Activated CD4-positive, CD25-positive, alpha-beta regulatory T cell treated with anti-CD3 and anti-CD28 coated beads, Interleukin-2, amount 50 U/mL, for 72 hours (primary cell): ENCODE measurements around the gene CLTCL1.

Experiments used
- DNase-seq: peaks from one replicate; pipeline ENCODE4 v3.0.0; 2021

The CLTCL1 gene

GRCh38 chr22:19149047-19149883, 142.3 kb downstream of the CLTCL1 start:
- peak; percentile 53 for DNase-seq

GRCh38 chr22:19148417-19149046, 143.0 kb downstream of the CLTCL1 start:
- DNase-seq: no peak

GRCh38 chr22:19147195-19147780, 144.2 kb downstream of the CLTCL1 start:
- DNase-seq: no peak

GRCh38 chr22:19146215-19146968, 145.1 kb downstream of the CLTCL1 start:
- no peak for DNase-seq

- DNase-seq: no peak
Observed at GRCh38 chr22:19143967-19144400, 147.5 kb downstream of the CLTCL1 start.

GRCh38 chr22:19143212-19143611, 148.3 kb downstream of the CLTCL1 start:
- no peak for DNase-seq

- DNase-seq: no peak
Observed at GRCh38 chr22:19142394-19142793, 149.1 kb downstream of the CLTCL1 start.

GRCh38 chr22:19139974-19140373, 151.5 kb downstream of the CLTCL1 start:
- no peak for DNase-seq

GRCh38 chr22:19139001-19139356, 152.5 kb downstream of the CLTCL1 start:
- no peak for DNase-seq

- DNase-seq: no peak
Observed at GRCh38 chr22:19138217-19139000, 153.1 kb downstream of the CLTCL1 start.

- no peak for DNase-seq
Observed at GRCh38 chr22:19137384-19138216, 153.9 kb downstream of the CLTCL1 start.

- no peak for DNase-seq
Observed at GRCh38 chr22:19136915-19137314, 154.6 kb downstream of the CLTCL1 start.

GRCh38 chr22:19134874-19135273, 156.6 kb downstream of the CLTCL1 start:
- no peak for DNase-seq

GRCh38 chr22:19134176-19134831, 157.2 kb downstream of the CLTCL1 start:
- DNase-seq: no peak

GRCh38 chr22:19133561-19133960, 158.0 kb downstream of the CLTCL1 start:
- no peak for DNase-seq

- no peak for DNase-seq
Observed at GRCh38 chr22:19132693-19133400, 158.7 kb downstream of the CLTCL1 start.

- no peak for DNase-seq
Observed at GRCh38 chr22:19132153-19132552, 159.4 kb downstream of the CLTCL1 start.

- no peak for DNase-seq
Observed at GRCh38 chr22:19131685-19132015, 159.9 kb downstream of the CLTCL1 start.

GRCh38 chr22:19130959-19131684, 160.4 kb downstream of the CLTCL1 start, which contains the start of gene TSSK2:
TSSK2 (plus strand) TSS chr22:19131308; CDS start chr22:19131400, 92 bp downstream.
- no peak for DNase-seq

GRCh38 chr22:19129871-19130270, 161.6 kb downstream of the CLTCL1 start:
- no peak for DNase-seq
